NCI-H82 (cell line): ENCODE results near the gene RAPGEF3.

Experiments used
- DNase-seq: peaks from one replicate; lab custom pipeline; 2025; lab: John Stamatoyannopoulos, UW

Gene RAPGEF3

DNA sequence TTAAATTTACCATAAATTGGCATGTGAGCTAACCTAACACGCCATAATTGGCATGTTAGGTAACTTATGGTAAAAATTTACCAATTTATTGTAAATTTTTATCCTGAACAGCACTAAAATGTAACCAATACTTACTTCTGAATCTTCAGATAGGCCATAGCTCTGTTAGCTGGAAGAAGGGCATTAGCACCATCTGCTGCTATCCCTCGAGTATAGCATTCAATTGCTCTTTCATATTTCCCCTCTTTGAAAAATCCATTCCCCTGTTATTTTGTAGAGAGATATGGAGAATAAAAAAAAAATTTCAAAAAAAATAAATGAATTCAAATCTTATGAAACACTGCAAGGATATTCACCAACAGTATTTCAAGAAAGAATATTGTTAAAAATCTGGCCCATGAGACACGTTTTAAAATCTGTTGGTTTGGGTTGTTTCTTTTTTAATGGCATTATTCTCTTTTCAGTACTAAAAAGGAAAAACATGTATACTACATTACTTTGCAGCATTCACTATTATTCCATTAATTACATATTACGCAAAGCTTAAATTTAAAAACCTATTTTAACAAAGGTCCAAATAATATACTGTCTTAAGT is 71.9 kb downstream of the RAPGEF3 start:
- peak; percentile 49 for DNase-seq
